GM12878 (cell line): Measurements from ENCODE around the gene SMG6. TPM values are rescaled to one million over a fixed set of nuclear protein-coding genes. Genes with fewer than 3 reads are reported as not detected.

ENCODE experiments used
- ASH2L ChIP-seq: fragments of 300-600, 200-600 bp; sonication (generic); IDR thresholded peaks from 2 replicates; pipeline ENCODE4 v1.6.1; 2017; ENCODE audit warnings: low read depth, mild to moderate bottlenecking, borderline replicate concordance
- BACH1 ChIP-seq: fragments of 450-650 bp; IDR thresholded peaks from 2 replicates; pipeline ENCODE4 v1.6.1; 2017; ENCODE audit warnings: mild to moderate bottlenecking, borderline replicate concordance
- EGR1 ChIP-seq, 2 experiments: IDR thresholded peaks; 1 replicate in 1 of 2; 2 replicates in 1 of 2; pipeline ENCODE4 v1.6.1; 2011 to 2012; ENCODE audit warnings: low read depth in 2 of 2, low read length in 2 of 2, borderline replicate concordance in 1 of 2, mild to moderate bottlenecking in 1 of 2, moderate library complexity in 1 of 2
- EZH2 ChIP-seq: IDR thresholded peaks from 2 replicates; pipeline ENCODE4 v1.6.1; 2012; ENCODE audit warnings: low read depth, mild to moderate bottlenecking, control low read depth, inconsistent platforms, low read length, borderline replicate concordance; ENCODE audit not compliant: control insufficient read depth
- GABPA ChIP-seq: IDR thresholded peaks from 2 replicates; pipeline ENCODE4 v1.6.1; 2014; ENCODE audit warnings: antibody characterized with exemption, low read depth, mild to moderate bottlenecking, inconsistent platforms
- KLF5 ChIP-seq: fragments of 450-650 bp; IDR thresholded peaks from 2 replicates; pipeline ENCODE4 v1.6.1; 2014; ENCODE audit warnings: mild to moderate bottlenecking; ENCODE audit not compliant: partially characterized antibody
- NBN ChIP-seq: fragments of 450-650 bp; IDR thresholded peaks from 2 replicates; pipeline ENCODE4 v1.6.1; 2016
- NFXL1 ChIP-seq: fragments of 450-650 bp; IDR thresholded peaks from 2 replicates; pipeline ENCODE4 v1.6.1; 2017; ENCODE audit warnings: antibody characterized with exemption, mild to moderate bottlenecking, borderline replicate concordance
- NR2F1 ChIP-seq: fragments of 450-650 bp; conservative IDR thresholded peaks from 2 replicates; pipeline ENCODE4 v1.6.1; 2017; ENCODE audit warnings: mild to moderate bottlenecking
- PAX8 ChIP-seq: fragments of 450-650 bp; IDR thresholded peaks from 2 replicates; pipeline ENCODE4 v1.6.1; 2017; ENCODE audit warnings: mild to moderate bottlenecking, moderate library complexity
- RELA ChIP-seq: fragments of 450-650 bp; IDR thresholded peaks from 2 replicates; pipeline ENCODE4 v1.8.0; 2014; ENCODE audit warnings: borderline replicate concordance; ENCODE audit not compliant: partially characterized antibody
- RUNX3 ChIP-seq: IDR thresholded peaks from 2 replicates; pipeline ENCODE4 v1.6.1; 2012; ENCODE audit warnings: low read length, inconsistent platforms
- SMAD1 ChIP-seq: fragments of 450-650 bp; IDR thresholded peaks from 2 replicates; pipeline ENCODE4 v1.6.1; 2018; ENCODE audit warnings: mild to moderate bottlenecking, low read depth; ENCODE audit not compliant: partially characterized antibody
- SMC3 ChIP-seq: IDR thresholded peaks from 2 replicates; pipeline ENCODE4 v1.6.1; 2011; ENCODE audit warnings: low read length, improper control_type of control experiment, borderline replicate concordance
- STAT3 ChIP-seq: IDR thresholded peaks from 2 replicates; pipeline ENCODE4 v1.6.1; 2011; ENCODE audit warnings: low read depth, low read length, improper control_type of control experiment
- TCF12 ChIP-seq: IDR thresholded peaks from 2 replicates; pipeline ENCODE4 v1.6.1; 2011; ENCODE audit warnings: low read depth, mild to moderate bottlenecking, low read length
- TCF3 ChIP-seq: IDR thresholded peaks from 2 replicates; pipeline ENCODE4 v1.6.1; 2012; ENCODE audit warnings: low read depth, mild to moderate bottlenecking, low read length, borderline replicate concordance; ENCODE audit not compliant: insufficient read depth
- ZNF24 ChIP-seq: fragments of 450-650 bp; IDR thresholded peaks from 2 replicates; pipeline ENCODE4 v1.6.1; 2017; ENCODE audit warnings: antibody characterized with exemption, mild to moderate bottlenecking
- polyA plus RNA-seq, 11 experiments: library from polyadenylated mRNA; depleted of rRNA in 4 of 11; unstranded in 6 of 11; stranded (reverse) in 5 of 11; fragments of >200 nt; fragmentation: Nextera tagmentation in 4 of 11; fragmentation: Illumina TruSeq in 1 of 11; extraction: Ambion mirVana in 4 of 11; extraction: Trizol in 1 of 11; gene quantifications; 1 replicate in 1 of 11; 2 replicates in 10 of 11; pipeline versions ENCODE4 v1.2.1 to v1.2.3, GENCODE V29; 2011 to 2016; ENCODE audit warnings: inconsistent platforms in 2 of 11, missing spikeins in 2 of 11, low read depth in 1 of 11
- total RNA-seq, 4 experiments: library from RNA; depleted of rRNA in 3 of 4; stranded (reverse); fragments of >200 nt in 3 of 4; fragmentation: Illumina TruSeq in 1 of 4; extraction: Trizol in 1 of 4; gene quantifications; 2 replicates each; pipeline versions ENCODE4 v1.2.1 to v1.2.3, GENCODE V29; 2013 to 2021
- TF ChIP-seq, protein P1 (sequence below): fragments of 450-650 bp; formaldehyde crosslinking; IDR thresholded peaks from 2 replicates; pipeline ENCODE4 v1.4.0; 2022; ENCODE audit warnings: mild to moderate bottlenecking, moderate library complexity
- TF ChIP-seq, protein P2 (sequence below): fragments of 450-650 bp; IDR thresholded peaks from 2 replicates; pipeline ENCODE4 v1.6.1; 2018; ENCODE audit warnings: mild to moderate bottlenecking, low read depth, moderate library complexity; ENCODE audit not compliant: partially characterized antibody
- TF ChIP-seq, protein P3 (sequence below): fragments of 450-650 bp; IDR thresholded peaks from 2 replicates; pipeline ENCODE4 v1.6.1; 2018; ENCODE audit warnings: borderline replicate concordance, mild to moderate bottlenecking; ENCODE audit not compliant: partially characterized antibody
- TF ChIP-seq, protein P4 (sequence below): IDR thresholded peaks from 2 replicates; pipeline ENCODE4 v1.6.1; 2011; ENCODE audit warnings: low read depth, mild to moderate bottlenecking, low read length, moderate library complexity, borderline replicate concordance; ENCODE audit errors: extremely low read depth

SMG6 gene
- total and polyA plus RNA-seq, 10 of the 15 experiments (the other 5 are each of a cell fraction or from before 2014, with no cell fraction given) = 0.58 to 28.7 (median 15.7) TPM

DNA sequence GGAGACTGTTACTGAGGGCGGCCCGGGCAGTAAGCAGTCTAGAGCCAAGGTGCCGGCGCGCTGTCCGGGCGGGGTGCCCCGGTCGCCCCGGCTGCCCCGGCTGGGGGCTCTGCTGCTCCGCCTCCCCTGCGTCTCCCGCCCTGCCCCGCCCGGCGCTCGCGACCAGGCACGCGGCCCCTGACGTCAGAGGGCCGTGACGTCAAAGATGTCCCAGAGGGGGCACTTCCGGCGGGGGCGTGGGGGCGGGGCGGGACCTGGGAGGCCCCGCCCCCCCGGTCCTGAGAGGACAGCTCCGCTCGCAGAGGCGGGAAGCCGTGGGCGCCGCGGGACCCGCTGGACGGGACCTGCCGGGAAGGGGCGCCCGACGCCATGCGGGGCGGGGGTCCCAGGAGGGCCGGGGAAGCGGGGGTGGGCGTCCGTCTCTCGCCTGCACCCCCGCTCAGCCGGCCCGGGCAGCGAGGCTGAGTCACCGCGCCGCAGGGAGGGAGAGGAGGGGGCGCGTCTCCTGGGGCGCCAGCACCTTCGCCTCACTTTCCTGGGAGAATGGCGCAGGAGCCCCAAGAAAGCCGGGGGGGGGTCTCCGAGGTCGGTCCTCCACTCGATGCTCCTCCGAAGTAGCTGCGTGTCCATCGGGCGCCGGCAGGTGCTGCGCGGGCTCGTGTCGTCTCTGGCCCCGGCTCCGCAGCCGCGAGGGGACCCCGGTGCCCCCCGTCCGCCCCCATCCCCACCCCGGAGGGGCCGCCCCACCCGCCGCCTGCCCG, 253.1 kb downstream of the SMG6 start (continued):
- TF ChIP-seq, protein P1, sequence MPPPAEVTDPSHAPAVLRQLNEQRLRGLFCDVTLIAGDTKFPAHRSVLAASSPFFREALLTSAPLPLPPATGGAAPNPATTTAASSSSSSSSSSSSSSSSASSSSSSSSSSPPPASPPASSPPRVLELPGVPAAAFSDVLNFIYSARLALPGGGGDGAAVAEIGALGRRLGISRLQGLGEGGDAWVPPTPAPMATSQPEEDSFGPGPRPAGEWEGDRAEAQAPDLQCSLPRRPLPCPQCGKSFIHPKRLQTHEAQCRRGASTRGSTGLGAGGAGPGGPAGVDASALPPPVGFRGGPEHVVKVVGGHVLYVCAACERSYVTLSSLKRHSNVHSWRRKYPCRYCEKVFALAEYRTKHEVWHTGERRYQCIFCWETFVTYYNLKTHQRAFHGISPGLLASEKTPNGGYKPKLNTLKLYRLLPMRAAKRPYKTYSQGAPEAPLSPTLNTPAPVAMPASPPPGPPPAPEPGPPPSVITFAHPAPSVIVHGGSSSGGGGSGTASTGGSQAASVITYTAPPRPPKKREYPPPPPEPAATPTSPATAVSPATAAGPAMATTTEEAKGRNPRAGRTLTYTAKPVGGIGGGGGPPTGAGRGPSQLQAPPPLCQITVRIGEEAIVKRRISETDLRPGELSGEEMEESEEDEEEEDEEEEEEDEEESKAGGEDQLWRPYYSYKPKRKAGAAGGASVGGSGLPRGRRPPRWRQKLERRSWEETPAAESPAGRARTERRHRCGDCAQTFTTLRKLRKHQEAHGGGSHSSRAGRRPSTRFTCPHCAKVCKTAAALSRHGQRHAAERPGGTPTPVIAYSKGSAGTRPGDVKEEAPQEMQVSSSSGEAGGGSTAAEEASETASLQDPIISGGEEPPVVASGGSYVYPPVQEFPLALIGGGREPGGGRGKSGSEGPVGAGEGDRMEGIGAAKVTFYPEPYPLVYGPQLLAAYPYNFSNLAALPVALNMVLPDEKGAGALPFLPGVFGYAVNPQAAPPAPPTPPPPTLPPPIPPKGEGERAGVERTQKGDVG (CRISPR knock-in tag) = no peak
- TF ChIP-seq TCF12 (no peak), NR2F1 (no peak; the same call in 1 of the 2 replicates), GABPA (no peak), EGR1 (IDR thresholded peaks at IDR 0.05; ENCODE audit: borderline replicate concordance in 1 of 2, low read depth in 2 of 2, low read length in 2 of 2) (peak in 1 of 2 experiments; percentile 83; a peak in 2 of 3 replicates), NBN (no peak), RUNX3 (no peak), PAX8 (no peak), BACH1 (peak; percentile 42; the same call in 1 of the 2 replicates), TCF3 (no peak), SMAD1 (no peak), ASH2L (no peak), RELA (no peak), NFXL1 (no peak), SMC3 (no peak), KLF5 (no peak), ZNF24 (no peak), STAT3 (no peak), EZH2 (no peak)
- TF ChIP-seq, protein P2, sequence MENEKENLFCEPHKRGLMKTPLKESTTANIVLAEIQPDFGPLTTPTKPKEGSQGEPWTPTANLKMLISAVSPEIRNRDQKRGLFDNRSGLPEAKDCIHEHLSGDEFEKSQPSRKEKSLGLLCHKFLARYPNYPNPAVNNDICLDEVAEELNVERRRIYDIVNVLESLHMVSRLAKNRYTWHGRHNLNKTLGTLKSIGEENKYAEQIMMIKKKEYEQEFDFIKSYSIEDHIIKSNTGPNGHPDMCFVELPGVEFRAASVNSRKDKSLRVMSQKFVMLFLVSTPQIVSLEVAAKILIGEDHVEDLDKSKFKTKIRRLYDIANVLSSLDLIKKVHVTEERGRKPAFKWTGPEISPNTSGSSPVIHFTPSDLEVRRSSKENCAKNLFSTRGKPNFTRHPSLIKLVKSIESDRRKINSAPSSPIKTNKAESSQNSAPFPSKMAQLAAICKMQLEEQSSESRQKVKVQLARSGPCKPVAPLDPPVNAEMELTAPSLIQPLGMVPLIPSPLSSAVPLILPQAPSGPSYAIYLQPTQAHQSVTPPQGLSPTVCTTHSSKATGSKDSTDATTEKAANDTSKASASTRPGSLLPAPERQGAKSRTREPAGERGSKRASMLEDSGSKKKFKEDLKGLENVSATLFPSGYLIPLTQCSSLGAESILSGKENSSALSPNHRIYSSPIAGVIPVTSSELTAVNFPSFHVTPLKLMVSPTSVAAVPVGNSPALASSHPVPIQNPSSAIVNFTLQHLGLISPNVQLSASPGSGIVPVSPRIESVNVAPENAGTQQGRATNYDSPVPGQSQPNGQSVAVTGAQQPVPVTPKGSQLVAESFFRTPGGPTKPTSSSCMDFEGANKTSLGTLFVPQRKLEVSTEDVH = no peak
- TF ChIP-seq, protein P3, sequence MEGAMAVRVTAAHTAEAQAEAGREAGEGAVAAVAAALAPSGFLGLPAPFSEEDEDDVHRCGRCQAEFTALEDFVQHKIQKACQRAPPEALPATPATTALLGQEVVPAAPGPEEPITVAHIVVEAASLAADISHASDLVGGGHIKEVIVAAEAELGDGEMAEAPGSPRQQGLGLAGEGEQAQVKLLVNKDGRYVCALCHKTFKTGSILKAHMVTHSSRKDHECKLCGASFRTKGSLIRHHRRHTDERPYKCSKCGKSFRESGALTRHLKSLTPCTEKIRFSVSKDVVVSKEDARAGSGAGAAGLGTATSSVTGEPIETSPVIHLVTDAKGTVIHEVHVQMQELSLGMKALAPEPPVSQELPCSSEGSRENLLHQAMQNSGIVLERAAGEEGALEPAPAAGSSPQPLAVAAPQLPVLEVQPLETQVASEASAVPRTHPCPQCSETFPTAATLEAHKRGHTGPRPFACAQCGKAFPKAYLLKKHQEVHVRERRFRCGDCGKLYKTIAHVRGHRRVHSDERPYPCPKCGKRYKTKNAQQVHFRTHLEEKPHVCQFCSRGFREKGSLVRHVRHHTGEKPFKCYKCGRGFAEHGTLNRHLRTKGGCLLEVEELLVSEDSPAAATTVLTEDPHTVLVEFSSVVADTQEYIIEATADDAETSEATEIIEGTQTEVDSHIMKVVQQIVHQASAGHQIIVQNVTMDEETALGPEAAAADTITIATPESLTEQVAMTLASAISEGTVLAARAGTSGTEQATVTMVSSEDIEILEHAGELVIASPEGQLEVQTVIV = no peak
- TF ChIP-seq, protein P4, sequence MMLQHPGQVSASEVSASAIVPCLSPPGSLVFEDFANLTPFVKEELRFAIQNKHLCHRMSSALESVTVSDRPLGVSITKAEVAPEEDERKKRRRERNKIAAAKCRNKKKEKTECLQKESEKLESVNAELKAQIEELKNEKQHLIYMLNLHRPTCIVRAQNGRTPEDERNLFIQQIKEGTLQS = no peak
